WTC11 (cell line): Measurements from ENCODE around the gene ZNF77. TPM values are rescaled to one million over a fixed set of nuclear protein-coding genes. Genes with fewer than 3 reads are reported as not detected.

Experiments
- ATAC-seq: fragments of 200-7000 bp; cut with Tn5 transposase; 2 replicates; pipeline ENCODE4 v1.10.0; 2021; ENCODE audit warnings: mild to moderate bottlenecking, moderate library complexity
- CTCF ChIA-PET: fragments of 300-600 bp; sonication (Branson Sonifier 250); formaldehyde crosslinking; loops from one replicate; lab custom pipeline; 2021; ENCODE audit warnings: antibody characterized with exemption; lab: Charles Lee
- POLR2A ChIA-PET: fragments of 350-600 bp; sonication (Branson Sonifier 250); formaldehyde crosslinking; loops from one replicate; lab custom pipeline; 2021; ENCODE audit warnings: antibody characterized with exemption; lab: Charles Lee
- DNase-seq: peaks from one replicate; pipeline ENCODE4 v3.0.0; 2021; ENCODE audit warnings: low spot score
- H3K27ac Mint-ChIP-seq: 2 replicates; pipeline ENCODE4 v1.8.0; 2021; ENCODE audit warnings: mixed read lengths
- H3K27me3 Mint-ChIP-seq: 2 replicates; pipeline ENCODE4 v1.8.0; 2021; ENCODE audit warnings: low read depth, mild to moderate bottlenecking, moderate library complexity, mixed read lengths
- H3K36me3 Mint-ChIP-seq: 2 replicates; pipeline ENCODE4 v1.8.0; 2021; ENCODE audit warnings: mixed read lengths
- H3K4me1 Mint-ChIP-seq: 2 replicates; pipeline ENCODE4 v1.8.0; 2022; ENCODE audit warnings: mixed read lengths
- H3K4me3 Mint-ChIP-seq: 2 replicates; pipeline ENCODE4 v1.8.0; 2021; ENCODE audit warnings: mild to moderate bottlenecking, moderate library complexity, mixed read lengths
- H3K9me3 Mint-ChIP-seq: 2 replicates; pipeline ENCODE4 v1.8.0; 2021; ENCODE audit warnings: mixed read lengths
- FOXK1 ChIP-seq: sonication (generic); formaldehyde crosslinking; IDR thresholded peaks from 2 replicates; pipeline ENCODE4 v1.8.0; 2022; ENCODE audit warnings: mild to moderate bottlenecking, moderate library complexity, missing genetic modification reagents
- GABPB1 ChIP-seq: sonication (generic); formaldehyde crosslinking; IDR thresholded peaks from 2 replicates; pipeline ENCODE4 v1.8.1; 2023; ENCODE audit warnings: mild to moderate bottlenecking, missing genetic modification reagents
- MXD4 ChIP-seq: fragments of 250-450 bp; sonication (Bioruptor Pico); IDR thresholded peaks from 2 replicates; pipeline ENCODE4 v1.8.0; 2021; ENCODE audit warnings: mild to moderate bottlenecking, moderate library complexity, borderline replicate concordance
- NFE2L1 ChIP-seq: sonication (generic); formaldehyde crosslinking; IDR thresholded peaks from 2 replicates; pipeline ENCODE4 v1.8.1; 2023; ENCODE audit warnings: missing genetic modification reagents
- SP1 ChIP-seq: sonication (generic); formaldehyde crosslinking; conservative IDR thresholded peaks from 2 replicates; pipeline ENCODE4 v1.8.1; 2022; ENCODE audit warnings: missing genetic modification reagents
- TCF7 ChIP-seq: sonication (generic); formaldehyde crosslinking; IDR thresholded peaks from 2 replicates; pipeline ENCODE4 v1.8.0; 2022; ENCODE audit warnings: mild to moderate bottlenecking, low read depth, missing genetic modification reagents, moderate library complexity
- ZBTB21 ChIP-seq: sonication (generic); formaldehyde crosslinking; IDR thresholded peaks from 2 replicates; pipeline ENCODE4 v1.8.1; 2023; ENCODE audit warnings: mild to moderate bottlenecking, missing genetic modification reagents, borderline replicate concordance
- ZNF219 ChIP-seq: sonication (generic); formaldehyde crosslinking; IDR thresholded peaks from 2 replicates; pipeline ENCODE4 v1.8.0; 2023; ENCODE audit warnings: missing genetic modification reagents, mild to moderate bottlenecking, borderline replicate concordance
- ZNF232 ChIP-seq: sonication (generic); formaldehyde crosslinking; IDR thresholded peaks from 2 replicates; pipeline ENCODE4 v1.8.0; 2022; ENCODE audit warnings: mild to moderate bottlenecking, missing genetic modification reagents
- ZNF423 ChIP-seq: fragments of 250-450 bp; sonication (Bioruptor Pico); IDR thresholded peaks from 2 replicates; pipeline ENCODE4 v2.1.2; 2022; ENCODE audit warnings: mild to moderate bottlenecking, moderate library complexity
- total RNA-seq: library from RNA; stranded (reverse); gene quantifications from 3 replicates; pipeline ENCODE4 v1.2.3, GENCODE V29; 2021
- TF ChIP-seq, protein P1 (sequence below): fragments of 250-450 bp; sonication (Bioruptor Pico); IDR thresholded peaks from 2 replicates; pipeline ENCODE4 v1.8.0; 2021; ENCODE audit warnings: mild to moderate bottlenecking
- TF ChIP-seq, protein P2 (sequence below): sonication (generic); formaldehyde crosslinking; IDR thresholded peaks from 2 replicates; pipeline ENCODE4 v1.8.0; 2022; ENCODE audit warnings: missing genetic modification reagents
- TF ChIP-seq, protein P3 (sequence below): sonication (generic); formaldehyde crosslinking; IDR thresholded peaks from 2 replicates; pipeline ENCODE4 v1.8.0; 2022; ENCODE audit warnings: mild to moderate bottlenecking, missing genetic modification reagents
- TF ChIP-seq, protein P4 (sequence below): sonication (generic); formaldehyde crosslinking; IDR thresholded peaks from 2 replicates; pipeline ENCODE4 v1.8.0; 2023; ENCODE audit warnings: mild to moderate bottlenecking, missing genetic modification reagents
- TF ChIP-seq, protein P5 (sequence below): sonication (generic); formaldehyde crosslinking; IDR thresholded peaks from 2 replicates; pipeline ENCODE4 v1.8.1; 2022; ENCODE audit warnings: mild to moderate bottlenecking, moderate library complexity, missing genetic modification reagents

ZNF77 gene
- total RNA-seq, 1 experiment from 2014 or later = 4.7 TPM

DNA sequence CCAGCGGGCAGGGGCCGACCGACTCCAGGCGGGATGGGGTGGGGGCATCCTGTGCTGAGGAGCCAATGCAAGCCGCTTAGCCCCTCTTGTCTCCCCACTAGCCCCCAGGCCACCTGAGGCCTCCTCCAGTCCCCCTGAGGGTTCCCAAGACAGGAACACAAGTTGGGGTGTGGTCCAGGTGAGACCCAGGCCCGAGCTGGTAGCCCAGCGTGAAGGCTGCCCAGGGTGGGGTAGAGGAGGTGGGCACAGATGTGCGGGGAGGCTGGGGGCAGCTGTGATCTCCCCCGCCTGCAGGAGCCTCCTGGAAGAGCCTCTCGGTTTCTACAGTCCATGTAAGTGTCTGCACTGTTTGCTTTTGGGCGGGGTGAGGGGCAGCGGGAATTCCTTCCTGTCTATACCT, 43.0 kb upstream of the ZNF77 start:
- H3K27ac Mint-ChIP-seq = no peak overlapping the region
- ChIA-PET POLR2A (interaction anchor here (1.1 to 1.3 kb wide), 2 partner anchors 17 to 19 kb away, joined by 3 to 5 read pairs; no protein-coding TSS in a partner anchor), CTCF (interaction anchor here (1.0 to 1.1 kb wide), 2 partner anchors 48 to 121 kb away, joined by 3 read pairs; no protein-coding TSS in a partner anchor)
- no peak overlapping the region for H3K4me3 Mint-ChIP-seq
- DNase-seq = no peak
- peaks cover 22% of the 10 kb centered on the region for H3K4me1 Mint-ChIP-seq
- no peaks in the 10 kb centered on the region for H3K36me3 Mint-ChIP-seq
- no peaks in the 10 kb centered on the region for H3K9me3 Mint-ChIP-seq
- TF ChIP-seq, protein P1, sequence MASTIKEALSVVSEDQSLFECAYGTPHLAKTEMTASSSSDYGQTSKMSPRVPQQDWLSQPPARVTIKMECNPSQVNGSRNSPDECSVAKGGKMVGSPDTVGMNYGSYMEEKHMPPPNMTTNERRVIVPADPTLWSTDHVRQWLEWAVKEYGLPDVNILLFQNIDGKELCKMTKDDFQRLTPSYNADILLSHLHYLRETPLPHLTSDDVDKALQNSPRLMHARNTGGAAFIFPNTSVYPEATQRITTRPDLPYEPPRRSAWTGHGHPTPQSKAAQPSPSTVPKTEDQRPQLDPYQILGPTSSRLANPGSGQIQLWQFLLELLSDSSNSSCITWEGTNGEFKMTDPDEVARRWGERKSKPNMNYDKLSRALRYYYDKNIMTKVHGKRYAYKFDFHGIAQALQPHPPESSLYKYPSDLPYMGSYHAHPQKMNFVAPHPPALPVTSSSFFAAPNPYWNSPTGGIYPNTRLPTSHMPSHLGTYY (CRISPR knock-in tag) = no peak
- TF ChIP-seq, protein P2, sequence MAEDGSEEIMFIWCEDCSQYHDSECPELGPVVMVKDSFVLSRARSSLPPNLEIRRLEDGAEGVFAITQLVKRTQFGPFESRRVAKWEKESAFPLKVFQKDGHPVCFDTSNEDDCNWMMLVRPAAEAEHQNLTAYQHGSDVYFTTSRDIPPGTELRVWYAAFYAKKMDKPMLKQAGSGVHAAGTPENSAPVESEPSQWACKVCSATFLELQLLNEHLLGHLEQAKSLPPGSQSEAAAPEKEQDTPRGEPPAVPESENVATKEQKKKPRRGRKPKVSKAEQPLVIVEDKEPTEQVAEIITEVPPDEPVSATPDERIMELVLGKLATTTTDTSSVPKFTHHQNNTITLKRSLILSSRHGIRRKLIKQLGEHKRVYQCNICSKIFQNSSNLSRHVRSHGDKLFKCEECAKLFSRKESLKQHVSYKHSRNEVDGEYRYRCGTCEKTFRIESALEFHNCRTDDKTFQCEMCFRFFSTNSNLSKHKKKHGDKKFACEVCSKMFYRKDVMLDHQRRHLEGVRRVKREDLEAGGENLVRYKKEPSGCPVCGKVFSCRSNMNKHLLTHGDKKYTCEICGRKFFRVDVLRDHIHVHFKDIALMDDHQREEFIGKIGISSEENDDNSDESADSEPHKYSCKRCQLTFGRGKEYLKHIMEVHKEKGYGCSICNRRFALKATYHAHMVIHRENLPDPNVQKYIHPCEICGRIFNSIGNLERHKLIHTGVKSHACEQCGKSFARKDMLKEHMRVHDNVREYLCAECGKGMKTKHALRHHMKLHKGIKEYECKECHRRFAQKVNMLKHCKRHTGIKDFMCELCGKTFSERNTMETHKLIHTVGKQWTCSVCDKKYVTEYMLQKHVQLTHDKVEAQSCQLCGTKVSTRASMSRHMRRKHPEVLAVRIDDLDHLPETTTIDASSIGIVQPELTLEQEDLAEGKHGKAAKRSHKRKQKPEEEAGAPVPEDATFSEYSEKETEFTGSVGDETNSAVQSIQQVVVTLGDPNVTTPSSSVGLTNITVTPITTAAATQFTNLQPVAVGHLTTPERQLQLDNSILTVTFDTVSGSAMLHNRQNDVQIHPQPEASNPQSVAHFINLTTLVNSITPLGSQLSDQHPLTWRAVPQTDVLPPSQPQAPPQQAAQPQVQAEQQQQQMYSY (CRISPR knock-in tag) = 0 out of 2 replicates have a peak, but pooled peaks have one; percentile 19
- TF ChIP-seq, protein P3, sequence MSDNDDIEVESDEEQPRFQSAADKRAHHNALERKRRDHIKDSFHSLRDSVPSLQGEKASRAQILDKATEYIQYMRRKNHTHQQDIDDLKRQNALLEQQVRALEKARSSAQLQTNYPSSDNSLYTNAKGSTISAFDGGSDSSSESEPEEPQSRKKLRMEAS (CRISPR knock-in tag) = 0 out of 2 replicates have a peak, but pooled peaks have one; percentile 16
- H3K27me3 Mint-ChIP-seq = peaks cover 19% of the 10 kb centered on the region
- no peak for ATAC-seq

DNA sequence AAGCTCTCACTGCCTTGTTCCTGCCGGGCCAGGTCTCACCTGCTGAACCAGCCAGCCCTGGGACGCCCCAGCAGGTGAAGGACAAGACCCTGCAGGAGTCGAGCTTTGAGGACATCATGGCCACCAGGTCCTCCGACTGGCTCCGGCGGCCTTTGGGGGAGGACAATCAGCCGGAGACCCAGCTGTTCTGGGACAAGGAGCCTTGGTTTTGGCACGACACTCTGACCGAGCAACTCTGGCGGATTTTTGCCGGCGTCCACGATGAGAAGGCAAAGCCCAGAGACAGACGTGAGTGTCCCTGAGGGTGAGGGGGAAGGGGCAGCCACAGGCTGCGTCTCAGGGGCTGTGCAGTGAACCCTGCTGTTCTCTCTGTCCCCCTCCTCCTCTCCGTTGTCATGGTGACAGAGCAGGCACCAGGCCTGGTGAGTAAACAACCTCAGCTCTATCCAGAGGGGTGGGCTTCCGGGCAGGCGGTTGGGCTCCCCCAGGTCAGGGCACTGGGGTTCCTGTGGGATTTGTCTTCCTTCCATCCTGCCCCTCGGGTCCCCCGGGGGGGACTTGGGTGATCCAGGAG, 42.3 kb upstream of the ZNF77 start:
- ATAC-seq (peak; percentile 57), DNase-seq (peak; percentile 61)
- H3K4me3 Mint-ChIP-seq = peak overlapping the region; percentile 54
- CTCF ChIA-PET = interaction anchor here (0.8 to 1.2 kb wide), 6 partner anchors 19 to 139 kb away, joined by 3 to 8 read pairs (median 4); no protein-coding TSS in a partner anchor
- H3K27me3 Mint-ChIP-seq = peaks cover 25% of the 10 kb centered on the region
- POLR2A ChIA-PET = interaction anchor here (0.6 to 1.3 kb wide), 3 partner anchors 16 to 19 kb away, joined by 3 to 5 read pairs (median 3); no protein-coding TSS in a partner anchor
- no peaks in the 10 kb centered on the region for H3K36me3 Mint-ChIP-seq
- no peaks in the 10 kb centered on the region for H3K9me3 Mint-ChIP-seq
- H3K4me1 Mint-ChIP-seq = peaks cover 27% of the 10 kb centered on the region
- no peak overlapping the region for H3K27ac Mint-ChIP-seq
- TF ChIP-seq ZNF423 (CRISPR knock-in tag) (0 out of 2 replicates have a peak, but pooled peaks have one; percentile 19), GABPB1 (no peak), FOXK1 (peak; percentile 71; the same call in 1 of the 2 replicates), ZNF219 (CRISPR knock-in tag) (no peak)

DNA sequence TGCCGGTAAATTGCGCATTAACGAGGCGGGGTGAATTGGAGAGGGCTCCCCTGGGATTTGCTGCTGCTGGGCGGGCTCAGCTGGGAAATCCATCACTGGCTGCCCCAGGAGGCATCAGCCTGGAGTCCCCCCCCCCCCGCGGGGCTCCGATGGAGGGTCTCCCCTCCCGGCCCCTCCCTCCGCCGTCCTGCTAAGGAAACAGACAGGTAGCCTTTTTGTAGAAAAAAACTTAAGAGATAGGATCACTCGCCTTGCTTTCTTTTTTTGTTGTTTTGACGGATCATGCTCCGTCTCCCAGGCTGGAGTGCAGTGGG, 39.4 kb upstream of the ZNF77 start:
- TF ChIP-seq, protein P3 (CRISPR knock-in tag) = 0 out of 2 replicates have a peak, but pooled peaks have one; percentile 16
- TF ChIP-seq SP1 (CRISPR knock-in tag) = no peak
- Mint-ChIP-seq H3K4me1 (peaks cover 38% of the 10 kb centered on the region), H3K27ac (no peak overlapping the region), H3K9me3 (no peaks in the 10 kb centered on the region), H3K36me3 (no peaks in the 10 kb centered on the region), H3K27me3 (peaks cover 43% of the 10 kb centered on the region), H3K4me3 (peak overlapping the region; percentile 55)
- POLR2A ChIA-PET = interaction anchor here (1.0 kb wide), 1 partner anchor 14 kb away, joined by 3 read pairs; no protein-coding TSS in a partner anchor
- ATAC-seq (no peak), DNase-seq (no peak)
- CTCF ChIA-PET = interaction anchor here (0.7 to 1.6 kb wide), 5 partner anchors 52 to 179 kb away, joined by 3 to 4 read pairs (median 4); no protein-coding TSS in a partner anchor

DNA sequence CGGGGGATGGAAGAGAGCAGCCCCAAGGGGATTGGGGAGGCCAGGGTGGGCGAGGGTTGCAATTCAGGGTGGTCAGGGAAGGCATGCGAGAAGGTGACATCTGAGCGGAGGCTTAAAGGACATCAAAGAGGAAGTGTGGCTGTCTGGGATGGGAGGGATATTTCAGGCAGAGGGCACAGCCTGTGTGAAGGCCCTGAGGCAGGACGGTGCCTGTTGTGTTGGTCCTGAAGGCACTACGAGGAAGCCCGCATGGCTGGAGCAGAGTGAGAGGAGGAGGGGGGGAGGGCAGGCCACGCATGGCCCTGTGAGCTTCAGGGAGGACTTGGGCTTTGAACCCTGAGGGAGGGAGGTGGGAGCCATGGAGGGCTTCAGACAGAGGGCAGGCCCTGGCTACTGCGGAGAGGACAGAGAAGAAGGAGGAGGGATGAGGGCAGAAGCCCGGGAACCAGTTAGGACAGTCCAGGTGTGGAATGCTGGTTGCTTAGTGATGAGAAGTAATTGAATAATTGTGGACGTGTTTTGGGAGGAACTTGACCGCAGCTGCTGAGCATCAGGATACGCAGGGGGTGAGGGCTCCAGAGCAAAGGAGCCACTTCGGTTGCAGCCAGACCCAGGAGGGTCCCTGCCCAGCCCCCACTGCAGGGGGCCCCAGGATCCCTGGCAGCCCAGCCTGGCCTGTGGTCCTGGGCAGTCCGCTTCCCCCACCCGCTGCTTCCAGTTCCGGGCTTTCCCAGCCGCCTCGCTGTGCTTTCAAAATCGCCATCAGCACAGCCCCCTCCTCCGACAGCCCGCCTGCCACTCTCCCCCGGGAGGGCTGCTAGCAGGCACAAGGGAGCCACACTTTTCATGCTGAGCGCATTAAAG, 38.8 kb upstream of the ZNF77 start:
- Mint-ChIP-seq H3K27me3 (peaks cover 48% of the 10 kb centered on the region), H3K4me1 (peaks cover 38% of the 10 kb centered on the region), H3K36me3 (no peaks in the 10 kb centered on the region), H3K27ac (peak overlapping the region; percentile 70; the same call in 1 of the 2 replicates), H3K4me3 (peak overlapping the region; percentile 41; the same call in 1 of the 2 replicates), H3K9me3 (no peaks in the 10 kb centered on the region)
- ChIA-PET POLR2A (interaction anchor here (1.0 kb wide), 1 partner anchor 13 kb away, joined by 3 read pairs; no protein-coding TSS in a partner anchor), CTCF (interaction anchor here (1.0 to 2.7 kb wide), 6 partner anchors 13 to 180 kb away, joined by 3 to 10 read pairs (median 4); no protein-coding TSS in a partner anchor)
- ATAC-seq = peak; percentile 62
- peak; percentile 80 for DNase-seq
- peak; percentile 54; the same call in 1 of the 2 replicates for TF ChIP-seq ZNF232 (CRISPR knock-in tag)
- TF ChIP-seq ZNF219 (CRISPR knock-in tag) = 0 out of 2 replicates have a peak, but pooled peaks have one; percentile 57
- no peak for TF ChIP-seq TCF7 (CRISPR knock-in tag)
- TF ChIP-seq, protein P4, sequence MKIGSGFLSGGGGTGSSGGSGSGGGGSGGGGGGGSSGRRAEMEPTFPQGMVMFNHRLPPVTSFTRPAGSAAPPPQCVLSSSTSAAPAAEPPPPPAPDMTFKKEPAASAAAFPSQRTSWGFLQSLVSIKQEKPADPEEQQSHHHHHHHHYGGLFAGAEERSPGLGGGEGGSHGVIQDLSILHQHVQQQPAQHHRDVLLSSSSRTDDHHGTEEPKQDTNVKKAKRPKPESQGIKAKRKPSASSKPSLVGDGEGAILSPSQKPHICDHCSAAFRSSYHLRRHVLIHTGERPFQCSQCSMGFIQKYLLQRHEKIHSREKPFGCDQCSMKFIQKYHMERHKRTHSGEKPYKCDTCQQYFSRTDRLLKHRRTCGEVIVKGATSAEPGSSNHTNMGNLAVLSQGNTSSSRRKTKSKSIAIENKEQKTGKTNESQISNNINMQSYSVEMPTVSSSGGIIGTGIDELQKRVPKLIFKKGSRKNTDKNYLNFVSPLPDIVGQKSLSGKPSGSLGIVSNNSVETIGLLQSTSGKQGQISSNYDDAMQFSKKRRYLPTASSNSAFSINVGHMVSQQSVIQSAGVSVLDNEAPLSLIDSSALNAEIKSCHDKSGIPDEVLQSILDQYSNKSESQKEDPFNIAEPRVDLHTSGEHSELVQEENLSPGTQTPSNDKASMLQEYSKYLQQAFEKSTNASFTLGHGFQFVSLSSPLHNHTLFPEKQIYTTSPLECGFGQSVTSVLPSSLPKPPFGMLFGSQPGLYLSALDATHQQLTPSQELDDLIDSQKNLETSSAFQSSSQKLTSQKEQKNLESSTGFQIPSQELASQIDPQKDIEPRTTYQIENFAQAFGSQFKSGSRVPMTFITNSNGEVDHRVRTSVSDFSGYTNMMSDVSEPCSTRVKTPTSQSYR (CRISPR knock-in tag) = peak; percentile 56; the same call in 1 of the 2 replicates
- TF ChIP-seq NFE2L1 (CRISPR knock-in tag) = no peak
- TF ChIP-seq ZBTB21 (CRISPR knock-in tag) = no peak
- no peak for TF ChIP-seq MXD4 (CRISPR knock-in tag)
- TF ChIP-seq, protein P5, sequence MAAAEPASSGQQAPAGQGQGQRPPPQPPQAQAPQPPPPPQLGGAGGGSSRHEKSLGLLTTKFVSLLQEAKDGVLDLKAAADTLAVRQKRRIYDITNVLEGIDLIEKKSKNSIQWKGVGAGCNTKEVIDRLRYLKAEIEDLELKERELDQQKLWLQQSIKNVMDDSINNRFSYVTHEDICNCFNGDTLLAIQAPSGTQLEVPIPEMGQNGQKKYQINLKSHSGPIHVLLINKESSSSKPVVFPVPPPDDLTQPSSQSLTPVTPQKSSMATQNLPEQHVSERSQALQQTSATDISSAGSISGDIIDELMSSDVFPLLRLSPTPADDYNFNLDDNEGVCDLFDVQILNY (CRISPR knock-in tag) = 0 out of 2 replicates have a peak, but pooled peaks have one; percentile 54
- TF ChIP-seq FOXK1 = no peak; the same call in none of the 2 replicates
